IPS-18c (cell line): ENCODE measurements around the gene C5orf47.

Experiments used
- H3K4me3 ChIP-seq: 2 replicates; pipeline ENCODE4 v1.7.0; 2013; ENCODE audit warnings: low read depth, mild to moderate bottlenecking, low read length, moderate library complexity; ENCODE audit not compliant: insufficient read depth
- H3K9me3 ChIP-seq: one replicate; pipeline ENCODE4 v1.6.1; 2013; ENCODE audit warnings: mild to moderate bottlenecking, low read length, moderate library complexity; ENCODE audit not compliant: control insufficient read depth, insufficient read depth

The C5orf47 gene

GRCh38 chr5:173967241-173967640 lies 21.7 kb upstream of the C5orf47 start:
- Histone ChIP-seq H3K4me3 (no peak overlapping the region), H3K9me3 (peaks cover 2% of the 10 kb centered on the region)

- no peak overlapping the region for H3K4me3 ChIP-seq
- H3K9me3 ChIP-seq: peaks cover 2% of the 10 kb centered on the region
These were observed 20.7 kb upstream of the C5orf47 start for GRCh38 chr5:173968154-173968797.

DNA sequence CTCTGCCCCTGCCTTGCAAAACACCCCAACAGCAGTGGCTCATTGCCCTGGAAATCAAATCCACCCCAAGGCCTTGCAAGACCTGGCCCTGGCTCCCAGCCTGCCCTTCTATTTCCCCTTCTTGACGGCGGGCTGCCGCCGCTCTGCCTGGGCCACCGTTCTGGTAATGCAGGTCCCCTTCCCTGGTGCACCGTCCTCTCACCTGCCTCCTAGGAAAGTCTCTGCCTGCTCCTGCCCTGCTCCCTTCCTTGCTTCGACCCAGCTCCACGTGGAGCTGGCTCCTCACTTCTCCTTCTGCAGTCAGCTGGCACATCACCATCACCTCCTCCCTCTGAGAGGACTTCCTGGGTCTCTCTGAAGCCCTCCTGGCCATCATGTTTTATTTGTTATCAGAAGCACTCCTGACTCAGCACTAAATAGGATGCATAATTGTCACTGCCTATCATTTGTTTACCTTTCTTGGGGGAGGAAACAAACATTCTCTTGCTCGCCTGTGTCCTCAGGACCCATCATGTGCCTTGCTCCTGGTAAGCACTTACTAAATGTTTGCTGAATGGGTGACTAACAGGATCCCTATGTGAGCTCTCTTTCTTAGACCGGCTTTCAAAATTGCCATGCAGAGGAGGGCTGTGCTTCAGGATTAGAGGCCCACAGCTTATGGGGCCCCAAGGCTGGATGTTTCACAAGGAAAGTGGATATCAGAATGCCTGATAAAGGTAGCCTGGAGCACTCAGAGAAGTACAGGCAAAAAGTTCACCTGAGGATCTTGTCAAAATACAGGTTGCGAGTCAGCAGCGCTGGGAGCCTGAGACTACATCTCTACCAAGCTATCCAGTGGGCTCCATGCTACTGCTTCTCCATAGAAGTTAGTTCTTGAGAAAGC lies 19.6 kb upstream of the C5orf47 start:
- H3K4me3 ChIP-seq: no peak overlapping the region
- peaks cover 2% of the 10 kb centered on the region for H3K9me3 ChIP-seq

- Histone ChIP-seq H3K4me3 (no peak overlapping the region), H3K9me3 (peaks cover 2% of the 10 kb centered on the region)
These were observed 17.9 kb upstream of the C5orf47 start for GRCh38 chr5:173970878-173971650.

DNA sequence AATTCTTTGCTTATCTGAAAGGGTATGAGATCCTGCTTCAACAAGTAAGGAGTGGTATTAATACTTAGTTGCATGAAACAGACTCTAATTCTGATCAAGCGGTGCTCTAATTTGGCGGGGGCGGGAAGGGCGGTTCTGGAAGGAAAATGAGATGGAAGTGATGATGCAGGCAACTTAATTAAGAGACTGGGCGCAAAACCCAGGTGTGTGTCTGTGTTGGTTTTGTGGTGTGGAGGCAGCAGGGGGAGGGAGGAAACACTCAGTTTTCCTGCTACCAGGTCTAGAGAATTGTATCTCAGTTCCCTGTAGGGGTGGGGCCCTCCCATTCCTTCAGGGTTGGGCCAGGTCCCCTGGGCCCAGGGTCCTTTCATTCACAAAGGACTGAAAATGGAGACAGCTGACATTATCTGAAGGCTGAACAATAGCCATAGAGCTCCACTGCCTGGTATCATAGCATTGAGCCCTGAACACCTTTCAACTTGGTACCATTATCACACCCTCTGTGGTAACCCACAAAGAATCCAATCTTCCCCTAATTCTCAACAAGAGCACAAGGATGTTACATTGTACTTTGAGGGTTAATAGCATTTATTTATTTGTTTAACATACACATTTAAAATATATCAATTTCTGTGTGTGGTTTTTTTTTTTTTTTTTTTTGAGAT lies 17.2 kb upstream of the C5orf47 start:
- H3K9me3 ChIP-seq: peaks cover 2% of the 10 kb centered on the region
- H3K4me3 ChIP-seq: no peak overlapping the region

GRCh38 chr5:173972607-173972924 lies 16.4 kb upstream of the C5orf47 start:
- Histone ChIP-seq H3K4me3 (peak overlapping the region; percentile 50), H3K9me3 (peaks cover 2% of the 10 kb centered on the region)

GRCh38 chr5:173972925-173973615 lies 15.9 kb upstream of the C5orf47 start:
- peak overlapping the region; percentile 50 for H3K4me3 ChIP-seq

DNA sequence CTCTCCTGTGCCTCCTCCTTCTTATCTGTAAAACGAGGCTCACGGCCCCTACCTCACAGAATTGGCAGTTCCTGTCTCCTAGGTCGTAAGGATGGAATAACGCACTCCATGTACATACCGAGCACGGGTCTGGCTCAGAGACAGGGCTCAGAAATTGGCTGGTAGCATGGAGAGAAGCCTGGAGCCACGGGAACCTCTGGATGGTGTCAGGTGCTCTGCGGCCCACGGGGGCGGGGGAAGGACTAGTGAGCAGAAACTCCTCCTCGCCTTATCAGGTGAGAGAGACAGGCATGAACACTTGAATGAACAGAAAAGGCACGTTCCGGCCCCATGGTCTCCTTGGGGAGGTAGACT lies 15.4 kb upstream of the C5orf47 start:
- peak overlapping the region; percentile 50 for H3K4me3 ChIP-seq
- peaks cover 2% of the 10 kb centered on the region for H3K9me3 ChIP-seq

More at GRCh38 chr5:173972925-173973615, 15.9 kb upstream of the C5orf47 start:
- peaks cover 2% of the 10 kb centered on the region for H3K9me3 ChIP-seq

GRCh38 chr5:173974688-173975239 lies 14.2 kb upstream of the C5orf47 start:
- peaks cover 2% of the 10 kb centered on the region for H3K9me3 ChIP-seq
- H3K4me3 ChIP-seq: no peak overlapping the region

DNA sequence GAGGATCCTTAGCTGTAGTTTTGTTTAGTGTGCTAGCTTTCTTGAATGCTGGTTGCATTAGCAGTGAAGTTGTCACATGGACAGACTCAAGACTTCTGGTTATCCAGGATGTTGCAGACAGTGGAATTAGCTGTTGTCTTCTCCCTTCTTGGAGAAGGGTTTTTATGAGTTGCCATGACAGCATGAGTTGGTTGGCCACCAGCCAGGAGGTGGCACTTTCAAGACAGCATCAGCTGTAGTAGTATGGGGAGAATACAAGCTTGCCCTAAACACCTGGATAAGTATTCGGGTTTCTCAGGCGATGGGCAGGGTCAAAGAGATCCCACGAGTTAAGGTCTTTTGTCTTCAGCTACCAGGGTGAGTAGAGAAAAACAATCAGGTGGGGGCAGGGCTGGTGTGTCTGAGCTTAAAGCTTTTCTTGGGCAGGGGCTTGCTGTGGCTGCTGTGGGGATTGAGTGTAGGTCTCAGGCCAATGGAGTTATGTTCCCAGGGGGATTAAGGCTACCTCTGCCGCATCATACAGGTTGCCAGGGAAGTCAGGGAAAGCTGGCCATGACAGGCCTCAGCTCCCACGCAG lies 7.7 kb upstream of the C5orf47 start:
- H3K9me3 ChIP-seq: no peaks in the 10 kb centered on the region
- no peak overlapping the region for H3K4me3 ChIP-seq

DNA sequence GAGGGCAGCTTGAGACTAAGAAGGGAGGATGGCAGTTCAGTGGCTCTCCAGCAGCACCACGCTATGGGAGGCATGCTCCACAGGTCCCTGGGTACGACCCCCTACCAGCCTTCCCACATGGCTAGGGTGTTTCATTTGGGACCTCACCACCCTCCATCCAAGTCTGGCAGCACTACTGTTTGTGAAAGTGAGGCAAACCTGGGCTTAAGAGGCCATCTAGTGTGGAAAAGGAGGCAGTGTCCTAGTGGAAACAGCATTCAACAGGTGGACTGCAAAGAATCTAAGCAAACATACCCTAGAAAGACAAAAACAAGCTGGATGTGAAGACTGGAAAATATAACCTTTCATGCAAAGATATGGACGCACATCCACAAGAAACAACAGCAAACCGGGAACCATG lies 4.8 kb upstream of the C5orf47 start:
- H3K9me3 ChIP-seq: no peaks in the 10 kb centered on the region

DNA sequence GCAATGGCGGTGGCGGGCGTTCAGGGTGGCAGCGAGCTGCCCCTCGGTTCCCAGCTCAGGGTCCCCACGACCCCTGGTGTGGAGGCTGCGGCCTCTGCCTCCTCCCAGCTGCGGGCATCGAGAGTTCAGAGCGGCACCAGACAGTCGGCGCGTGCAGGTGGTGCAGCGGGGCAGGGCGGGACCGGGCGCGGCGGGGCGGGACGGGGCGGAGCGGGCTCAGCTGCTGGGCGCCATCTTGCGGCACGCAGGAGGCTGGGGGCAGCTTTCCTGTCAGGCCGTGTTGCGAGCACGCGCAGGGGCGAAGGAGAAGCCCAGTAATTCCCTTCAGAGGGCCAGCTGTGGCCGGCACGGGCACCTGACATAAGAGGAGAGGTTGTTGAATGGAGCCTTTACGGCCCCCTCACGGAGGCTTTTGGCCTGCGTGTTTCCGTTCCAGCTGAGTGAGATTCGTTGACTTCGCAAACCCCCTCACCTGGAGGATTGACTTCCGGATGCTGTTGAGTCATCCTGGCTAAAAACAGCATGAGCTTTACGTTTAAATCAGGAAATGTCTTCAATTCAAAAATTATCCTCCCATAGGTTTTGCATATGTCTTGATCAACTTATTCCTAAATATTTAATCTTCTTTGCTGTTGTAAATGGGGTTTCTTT lies 587 bp downstream of the C5orf47 start:
- H3K9me3 ChIP-seq: no peaks in the 10 kb centered on the region

More for the DNA sequence above, 4.8 kb upstream of the C5orf47 start:
- no peak overlapping the region for H3K4me3 ChIP-seq

DNA sequence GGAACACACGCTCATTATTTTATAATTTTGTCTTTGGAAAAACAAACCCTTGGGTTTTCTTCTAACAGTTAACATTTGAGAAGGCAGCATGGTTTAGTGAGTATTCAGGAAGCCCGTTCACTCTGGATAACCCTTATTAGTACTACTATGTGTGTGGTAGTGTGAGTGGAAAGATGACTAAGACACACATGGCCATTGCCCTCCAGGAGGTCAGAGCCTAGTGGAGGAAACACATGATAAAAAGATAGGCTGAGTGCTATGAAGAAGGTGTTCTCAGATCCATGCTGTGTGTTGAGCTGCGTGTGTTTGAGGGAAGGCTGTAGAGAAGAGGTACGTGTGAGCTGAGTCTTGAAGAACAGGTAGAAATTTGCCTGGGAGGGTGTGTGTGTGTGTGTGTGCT lies 8.4 kb downstream of the C5orf47 start:
- H3K4me3 ChIP-seq: no peak overlapping the region
- H3K9me3 ChIP-seq: no peaks in the 10 kb centered on the region

More for the DNA sequence above, 587 bp downstream of the C5orf47 start:
- no peak overlapping the region for H3K4me3 ChIP-seq

DNA sequence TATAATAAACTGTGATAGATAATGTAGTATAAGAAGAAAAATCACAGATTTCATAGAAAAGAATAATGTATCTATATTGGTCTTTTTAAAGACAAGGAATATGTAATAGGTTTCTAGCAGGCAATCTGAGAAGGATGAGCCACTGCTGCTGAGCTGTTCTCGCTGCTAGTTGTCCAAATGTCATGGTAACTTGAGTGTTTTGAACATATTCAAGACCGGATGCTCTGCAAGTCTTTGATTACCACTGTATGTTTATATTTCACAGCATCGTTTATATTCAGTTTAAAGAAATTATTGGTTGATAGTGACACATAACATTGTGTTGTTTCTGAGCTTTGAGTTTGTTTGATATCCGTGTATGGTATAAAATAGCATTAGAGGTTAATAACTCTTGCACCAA lies 9.6 kb downstream of the C5orf47 start:
- H3K9me3 ChIP-seq: no peaks in the 10 kb centered on the region
- no peak overlapping the region for H3K4me3 ChIP-seq

- Histone ChIP-seq H3K9me3 (no peaks in the 10 kb centered on the region), H3K4me3 (no peak overlapping the region)
These were observed 11.1 kb downstream of the C5orf47 start for GRCh38 chr5:174000076-174000475.

DNA sequence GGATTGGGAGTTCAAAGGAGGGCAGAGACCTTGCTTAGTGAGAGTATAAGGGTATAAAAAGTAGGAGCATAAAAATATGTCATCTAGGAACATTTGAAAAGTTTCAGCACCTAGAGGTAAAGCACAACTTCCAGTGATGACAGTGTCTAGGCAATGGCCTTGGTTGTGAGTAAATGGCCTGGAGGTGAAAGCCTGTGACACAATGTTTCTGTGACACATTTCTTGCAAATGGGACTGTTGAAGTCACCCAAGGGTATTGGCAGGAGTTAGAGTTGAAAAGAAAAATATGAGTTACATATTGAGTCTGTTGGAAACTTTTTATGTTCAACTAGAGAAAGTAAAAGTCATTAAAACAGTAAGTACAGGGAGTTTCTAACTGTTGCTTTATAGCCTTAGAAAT lies 14.8 kb downstream of the C5orf47 start:
- Histone ChIP-seq H3K4me3 (no peak overlapping the region), H3K9me3 (no peaks in the 10 kb centered on the region)
